B cell (primary cell): ENCODE measurements around the gene ESPN. TPM values are rescaled to one million over a fixed set of nuclear protein-coding genes. Genes with fewer than 3 reads are reported as not detected.

Experiments used
- ATAC-seq: fragments of 200-7000 bp; cut with Tn5 transposase; one replicate; pipeline ENCODE4 v1.10.0; 2021; ENCODE audit warnings: low read depth, mild to moderate bottlenecking, moderate number of reproducible peaks, moderate library complexity
- CTCF ChIA-PET: fragments of 350-600 bp; sonication (Branson Sonifier 250); formaldehyde crosslinking; loops from one replicate; lab custom pipeline; 2021; ENCODE audit warnings: antibody characterized with exemption, inconsistent platforms; lab: Charles Lee
- POLR2A ChIA-PET: fragments of 350-600 bp; sonication (Branson Sonifier 250); formaldehyde crosslinking; loops from one replicate; lab custom pipeline; 2021; ENCODE audit warnings: antibody characterized with exemption; lab: Charles Lee
- DNase-seq: peaks from one replicate; pipeline ENCODE4 v3.0.0; 2013
- H2AFZ ChIP-seq: 2 replicates; pipeline ENCODE4 v1.6.1; 2012; ENCODE audit warnings: mild to moderate bottlenecking, low read depth, low read length; ENCODE audit not compliant: insufficient read depth, poor library complexity, severe bottlenecking
- H3K27ac ChIP-seq, 2 donors: 1 replicate in 1 of 2; 2 replicates in 1 of 2; pipeline ENCODE4 v1.5.1; 2012 to 2013; ENCODE audit warnings: low read length in 2 of 2, mild to moderate bottlenecking in 2 of 2, moderate library complexity in 1 of 2
- H3K27me3 ChIP-seq, 4 experiments: fragments of 200-600 bp in 1 of 4; sonication (generic) in 1 of 4; replicated peaks in 1 of 4; 1 replicate in 2 of 4; 2 replicates in 2 of 4; pipeline versions ENCODE4 v1.6.1 to v1.7.0; 2013 to 2016; ENCODE audit warnings: low read length in 3 of 4, mild to moderate bottlenecking in 2 of 4, mixed read lengths in 1 of 4, moderate library complexity in 1 of 4; ENCODE audit not compliant: insufficient read depth in 4 of 4, control insufficient read depth in 3 of 4; ENCODE audit errors: control extremely low read depth in 1 of 4
- H3K36me3 ChIP-seq, 2 experiments: replicated peaks in 1 of 2; 1 replicate in 1 of 2; 2 replicates in 1 of 2; pipeline versions ENCODE4 v1.6.1 to v1.7.1; 2013; ENCODE audit warnings: low read length in 1 of 2; ENCODE audit not compliant: insufficient read depth in 2 of 2, control insufficient read depth in 1 of 2; ENCODE audit errors: control extremely low read depth in 1 of 2, extremely low read depth in 1 of 2
- H3K4me1 ChIP-seq, 2 donors: fragments of 200-600 bp in 1 of 2; sonication (generic) in 1 of 2; 1 replicate in 1 of 2; 2 replicates in 1 of 2; pipeline versions ENCODE4 v1.5.1 to v1.6.1; 2013 to 2017; ENCODE audit warnings: low read length in 2 of 2; ENCODE audit not compliant: control insufficient read depth in 2 of 2, insufficient read depth in 2 of 2
- H3K4me2 ChIP-seq: replicated peaks from 2 replicates; pipeline ENCODE3; 2012; ENCODE audit warnings: mild to moderate bottlenecking, low read depth, low read length; ENCODE audit not compliant: poor library complexity, severe bottlenecking
- H3K4me3 ChIP-seq, 5 experiments: fragments of 200-600 bp in 1 of 5; sonication (generic) in 1 of 5; 1 replicate in 3 of 5; 2 replicates in 2 of 5; pipeline versions ENCODE4 v1.5.1 to v1.7.0; 2011 to 2016; ENCODE audit warnings: low read length in 4 of 5, mild to moderate bottlenecking in 4 of 5, low read depth in 2 of 5, control low read depth in 1 of 5, moderate library complexity in 1 of 5; ENCODE audit not compliant: insufficient read depth in 1 of 5; ENCODE audit errors: control extremely low read depth in 1 of 5, extremely low read depth in 1 of 5
- H3K79me2 ChIP-seq: fragments of 200-600 bp; sonication (generic); one replicate; pipeline ENCODE4 v1.6.0; 2016; ENCODE audit warnings: low read length; ENCODE audit not compliant: control insufficient read depth, insufficient read depth
- H3K9ac ChIP-seq: fragments of 200-600 bp; sonication (generic); 2 replicates; pipeline ENCODE4 v1.6.1; 2017; ENCODE audit warnings: mild to moderate bottlenecking, low read length, moderate library complexity
- H3K9me3 ChIP-seq, 3 donors: one replicate each; pipeline versions ENCODE4 v1.6.1 to v1.7.1; 2013; ENCODE audit warnings: low read length in 2 of 3; ENCODE audit not compliant: control insufficient read depth in 2 of 3, insufficient read depth in 1 of 3; ENCODE audit errors: control extremely low read depth in 1 of 3
- H4K20me1 ChIP-seq: 2 replicates; pipeline ENCODE4 v1.6.0; 2012; ENCODE audit warnings: mild to moderate bottlenecking, low read length; ENCODE audit not compliant: insufficient read depth, control insufficient read depth, poor library complexity, severe bottlenecking
- H3K27ac Mint-ChIP-seq: one replicate; pipeline ENCODE4 v1.8.0; 2021; ENCODE audit warnings: mixed read lengths
- H3K27me3 Mint-ChIP-seq: one replicate; pipeline ENCODE4 v1.8.0; 2021; ENCODE audit warnings: mixed read lengths
- H3K4me1 Mint-ChIP-seq: one replicate; pipeline ENCODE4 v1.8.0; 2021; ENCODE audit warnings: mixed read lengths
- H3K4me3 Mint-ChIP-seq: one replicate; pipeline ENCODE4 v1.8.0; 2021; ENCODE audit warnings: mixed read lengths
- H3K9me3 Mint-ChIP-seq: one replicate; pipeline ENCODE4 v1.8.0; 2022; ENCODE audit warnings: mixed read lengths; ENCODE audit not compliant: insufficient read depth
- EZH2 ChIP-seq: IDR thresholded peaks from 2 replicates; pipeline ENCODE4 v1.6.1; 2012; ENCODE audit warnings: borderline replicate concordance, low read depth, mild to moderate bottlenecking, moderate library complexity, low read length; ENCODE audit not compliant: insufficient read depth, poor library complexity, severe bottlenecking
- WGBS: methylation state at CpG from one replicate; pipeline ENCODE4 v1.1.5; 2013; ENCODE audit warnings: missing lambda C conversion rate; ENCODE audit not compliant: insufficient coverage; 5-methylcytosine and 5-hydroxymethylcytosine counted together
- intact Hi-C: fragments of 100-400 bp; cut with micrococcal nuclease; formaldehyde crosslinking; loops from one replicate; pipeline ENCODE4 v1.10.0; 2022
- polyA plus RNA-seq: library from polyadenylated mRNA; depleted of rRNA; stranded (reverse); fragments of >200 nt; gene quantifications from 2 replicates; pipeline ENCODE4 v1.2.3, GENCODE V29; 2012
- total RNA-seq, 2 donors: library from RNA; stranded (reverse); fragments of 120-200 nt in 1 of 2; gene quantifications; 1 replicate in 1 of 2; 2 replicates in 1 of 2; pipeline versions ENCODE4 v1.2.3 to v1.2.4, GENCODE V29; 2013 to 2022
- TF ChIP-seq, protein P1 (sequence below): fragments of 200-600 bp; IDR thresholded peaks from one replicate; pipeline ENCODE4 v1.8.0; 2022; ENCODE audit warnings: antibody characterized with exemption, mild to moderate bottlenecking

ESPN gene
- total and polyA plus RNA-seq, 2 donors (not counting 1 experiment from before 2014, with no cell fraction given): 0.19 to 0.25 TPM

- peaks cover 21% of the 10 kb centered on the region for H3K4me1 Mint-ChIP-seq
- Histone ChIP-seq H3K27ac (no peak overlapping the region), H3K4me2 (no peak overlapping the region), H2AFZ (no peak overlapping the region), H3K4me1 (peaks cover 16 to 25% of the 10 kb centered on the region in 2 donors), H4K20me1 (no peaks in the 10 kb centered on the region), H3K4me3 (no peak overlapping the region), H3K27me3 (peaks cover 0 to 44% (median 19%) of the 10 kb centered on the region in 4 experiments), H3K36me3 (no peaks in the 10 kb centered on the region), H3K79me2 (no peaks in the 10 kb centered on the region), H3K9me3 (no peaks in the 10 kb centered on the region), H3K9ac (no peak overlapping the region)
- ATAC-seq (no peak), DNase-seq (no peak)
- no CpG with 5 or more reads among the region's 1 CpG for WGBS
- no peak overlapping the region for H3K27ac Mint-ChIP-seq
- POLR2A ChIA-PET: no interaction called here
- CTCF ChIA-PET: interaction anchor here (1.3 kb wide), 1 partner anchor 23 kb away, joined by 3 read pairs; no protein-coding TSS in a partner anchor
- intact Hi-C loops: no loop called here
- H3K9me3 Mint-ChIP-seq: no peaks in the 10 kb centered on the region
- H3K4me3 Mint-ChIP-seq: no peak overlapping the region
- TF ChIP-seq EZH2: no peak
- TF ChIP-seq, protein P1, sequence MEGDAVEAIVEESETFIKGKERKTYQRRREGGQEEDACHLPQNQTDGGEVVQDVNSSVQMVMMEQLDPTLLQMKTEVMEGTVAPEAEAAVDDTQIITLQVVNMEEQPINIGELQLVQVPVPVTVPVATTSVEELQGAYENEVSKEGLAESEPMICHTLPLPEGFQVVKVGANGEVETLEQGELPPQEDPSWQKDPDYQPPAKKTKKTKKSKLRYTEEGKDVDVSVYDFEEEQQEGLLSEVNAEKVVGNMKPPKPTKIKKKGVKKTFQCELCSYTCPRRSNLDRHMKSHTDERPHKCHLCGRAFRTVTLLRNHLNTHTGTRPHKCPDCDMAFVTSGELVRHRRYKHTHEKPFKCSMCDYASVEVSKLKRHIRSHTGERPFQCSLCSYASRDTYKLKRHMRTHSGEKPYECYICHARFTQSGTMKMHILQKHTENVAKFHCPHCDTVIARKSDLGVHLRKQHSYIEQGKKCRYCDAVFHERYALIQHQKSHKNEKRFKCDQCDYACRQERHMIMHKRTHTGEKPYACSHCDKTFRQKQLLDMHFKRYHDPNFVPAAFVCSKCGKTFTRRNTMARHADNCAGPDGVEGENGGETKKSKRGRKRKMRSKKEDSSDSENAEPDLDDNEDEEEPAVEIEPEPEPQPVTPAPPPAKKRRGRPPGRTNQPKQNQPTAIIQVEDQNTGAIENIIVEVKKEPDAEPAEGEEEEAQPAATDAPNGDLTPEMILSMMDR: no peak
- H3K27me3 Mint-ChIP-seq: peaks cover 34% of the 10 kb centered on the region
Observed at GRCh38 chr1:6463120-6463412, 38.5 kb downstream of the ESPN start.

- H3K4me3 Mint-ChIP-seq: no peak overlapping the region
- Histone ChIP-seq H3K4me1 (peaks cover 16 to 25% of the 10 kb centered on the region in 2 donors), H2AFZ (no peak overlapping the region), H3K27ac (no peak overlapping the region), H3K27me3 (peaks cover 0 to 43% (median 19%) of the 10 kb centered on the region in 4 experiments), H3K9ac (no peak overlapping the region), H3K9me3 (no peaks in the 10 kb centered on the region), H3K36me3 (no peaks in the 10 kb centered on the region), H3K4me2 (no peak overlapping the region), H3K4me3 (no peak overlapping the region), H4K20me1 (no peaks in the 10 kb centered on the region), H3K79me2 (no peaks in the 10 kb centered on the region)
- H3K27ac Mint-ChIP-seq: no peak overlapping the region
- ChIA-PET POLR2A (no interaction called here), CTCF (interaction anchor here (1.3 kb wide), 1 partner anchor 22 kb away, joined by 3 read pairs; no protein-coding TSS in a partner anchor)
- H3K9me3 Mint-ChIP-seq: no peaks in the 10 kb centered on the region
- no peak for ATAC-seq
- intact Hi-C loops: no loop called here
- H3K4me1 Mint-ChIP-seq: peaks cover 20% of the 10 kb centered on the region
- no peak for TF ChIP-seq EZH2
- TF ChIP-seq, protein P1: no peak
- peaks cover 31% of the 10 kb centered on the region for H3K27me3 Mint-ChIP-seq
- 94% methylated on average over 7 of the region's 7 CpGs for WGBS
- no peak for DNase-seq
Observed at GRCh38 chr1:6464514-6464836, 39.9 kb downstream of the ESPN start.
